Urothelium cell line (cell line): ENCODE results near the gene DYNLT2.

Experiments
- DNase-seq: peaks from one replicate; pipeline ENCODE4 v3.0.0; 2011; ENCODE audit warnings: low spot score, mixed read lengths
- FAIRE-seq: peaks from 2 replicates; lab custom pipeline; 2011; peaks lifted over from hg19 to GRCh38; lab: Jason Lieb, UNC

DYNLT2 gene

DNA sequence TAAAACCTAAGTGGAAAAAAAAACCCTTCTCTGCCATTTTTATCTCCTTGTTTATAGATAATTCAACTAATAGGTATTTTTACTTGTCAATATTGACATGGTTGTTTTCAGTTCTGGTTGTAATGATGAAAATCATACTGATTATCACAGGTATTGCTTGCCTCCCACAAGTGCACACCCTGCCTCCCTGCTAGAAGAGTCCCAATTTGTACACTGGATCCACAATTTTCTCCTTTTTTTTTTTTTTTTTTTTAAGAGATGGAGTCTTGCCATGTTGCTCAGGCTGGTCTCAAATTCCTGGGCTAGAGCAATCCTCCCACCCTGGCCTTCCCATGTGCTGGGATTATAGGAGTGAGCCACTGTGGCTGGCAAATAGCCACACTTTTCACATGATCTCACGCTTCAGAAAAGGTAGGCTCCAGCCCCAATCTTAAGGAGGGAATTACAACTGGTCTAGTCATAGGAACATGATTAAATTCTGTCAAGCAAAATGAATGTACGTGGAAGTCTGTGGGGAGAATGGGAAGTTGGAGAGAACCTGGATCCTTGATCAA, 12.3 kb downstream of the DYNLT2 start:
- DNase-seq, result no peak
- FAIRE-seq, result no peak

DNA sequence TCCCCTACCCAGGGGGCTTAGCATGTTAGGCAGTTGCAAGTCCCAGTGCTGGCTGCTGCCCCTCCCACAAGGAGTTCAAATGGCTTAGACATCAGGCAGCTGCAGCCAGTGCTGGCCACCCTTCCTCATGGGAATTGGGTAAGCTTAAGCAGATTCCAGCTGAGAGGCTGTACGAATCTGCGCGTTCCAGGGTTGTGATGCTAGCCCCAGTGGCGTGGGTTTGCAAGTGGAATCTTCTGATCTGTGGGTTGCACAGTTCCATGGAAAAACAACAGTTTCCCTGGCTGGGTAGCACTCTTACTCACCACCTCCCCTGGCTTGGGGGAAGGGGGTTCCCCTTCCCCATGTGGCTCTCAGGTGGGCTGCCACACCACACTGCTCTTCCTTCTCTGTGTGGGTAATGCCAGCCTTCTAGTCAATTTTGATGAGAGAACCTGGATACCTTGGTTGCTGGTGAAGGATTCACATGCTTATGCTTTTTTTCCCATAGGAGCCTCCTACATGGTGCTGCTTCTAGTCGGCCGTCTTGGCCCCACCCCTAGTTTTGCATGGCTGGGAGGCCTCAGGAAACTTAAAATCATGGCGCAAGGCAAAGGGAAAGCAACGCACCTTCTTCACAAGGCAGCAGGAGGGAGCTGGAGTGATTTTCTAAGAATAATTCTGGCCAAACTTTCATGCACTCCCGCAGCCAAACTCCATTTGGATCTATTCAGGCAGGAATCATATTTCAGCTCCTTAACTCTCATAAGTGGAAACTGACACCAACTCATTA, 13.0 kb downstream of the DYNLT2 start:
- FAIRE-seq (no peak), DNase-seq (no peak)

- no peak for DNase-seq
- no peak for FAIRE-seq
Measured at GRCh38 chr6:169729961-169730360, 21.4 kb downstream of the DYNLT2 start.

- FAIRE-seq (no peak), DNase-seq (no peak)
Measured at GRCh38 chr6:169726963-169727362, 24.4 kb downstream of the DYNLT2 start.

DNA sequence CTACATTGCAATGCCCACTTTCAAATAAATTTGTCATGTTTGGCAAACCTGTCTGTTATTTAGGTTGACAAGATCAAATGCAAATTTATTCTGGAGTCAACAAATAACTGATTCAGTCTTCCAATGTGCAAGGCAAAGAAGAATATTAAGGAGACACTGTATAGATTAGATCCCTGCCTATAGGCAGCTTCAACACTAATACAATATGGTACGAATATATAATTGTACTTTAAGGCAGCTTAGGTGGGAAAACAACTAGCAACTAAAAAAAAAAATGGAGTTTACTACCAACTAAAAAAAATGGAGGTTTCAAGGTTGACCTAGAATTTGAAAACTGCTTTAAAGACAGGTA, 25.3 kb downstream of the DYNLT2 start:
- FAIRE-seq, result no peak
- no peak for DNase-seq

GRCh38 chr6:169725125-169726048, 26.0 kb downstream of the DYNLT2 start:
- FAIRE-seq (no peak), DNase-seq (no peak)

- FAIRE-seq, result no peak
- peak; percentile 75 for DNase-seq
Measured at GRCh38 chr6:169724494-169725124, 26.8 kb downstream of the DYNLT2 start, which contains the start of gene PHF10. Gene PHF10 (minus strand): TSS chr6:169724500. CDS start chr6:169723931, 569 bp downstream.

GRCh38 chr6:169723991-169724493, 27.3 kb downstream of the DYNLT2 start:
- DNase-seq, result peak; percentile 68
- FAIRE-seq, result no peak

- peak; percentile 48 for DNase-seq
- no peak for FAIRE-seq
Measured at GRCh38 chr6:169723200-169723909, 28.0 kb downstream of the DYNLT2 start.

DNA sequence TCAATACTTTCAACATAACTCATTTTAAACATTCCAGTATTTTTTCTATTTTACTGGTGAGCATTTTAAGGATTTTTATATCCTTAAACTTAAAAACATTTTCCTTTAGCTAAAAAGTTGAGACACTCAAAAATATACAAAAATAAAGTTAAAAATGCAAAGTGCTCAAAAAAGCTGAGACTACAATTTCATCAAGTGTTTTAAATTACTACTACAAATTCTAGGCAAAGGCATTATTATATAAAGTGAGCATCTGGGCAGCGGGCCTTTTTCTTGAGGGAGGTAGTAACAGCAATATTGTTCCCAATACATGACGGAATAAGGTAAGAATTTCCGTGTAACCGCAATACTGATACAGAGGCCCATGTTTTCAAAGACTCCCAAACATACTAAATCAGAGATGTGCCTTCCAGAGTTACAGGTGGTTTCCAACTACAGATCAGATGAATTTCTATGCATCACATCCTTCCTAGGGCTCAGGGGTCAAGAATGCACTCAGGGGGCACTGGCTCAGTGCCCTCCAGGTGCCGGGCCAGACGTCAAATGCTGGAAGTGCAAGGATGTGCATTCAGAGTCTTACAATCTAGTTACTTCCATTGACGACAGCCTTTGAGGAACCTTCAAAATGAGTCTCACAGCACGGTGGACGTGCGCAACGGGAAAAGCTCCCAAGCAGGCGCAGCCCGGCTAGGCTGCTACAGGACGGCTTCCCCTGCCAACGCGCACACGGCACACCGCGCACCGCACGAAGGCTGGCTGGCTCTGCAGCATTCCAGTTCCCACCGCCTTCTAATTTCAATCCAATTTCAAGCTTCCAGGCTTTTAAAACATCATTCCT, 28.8 kb downstream of the DYNLT2 start:
- no peak for FAIRE-seq
- DNase-seq, result peak; percentile 61

DNA sequence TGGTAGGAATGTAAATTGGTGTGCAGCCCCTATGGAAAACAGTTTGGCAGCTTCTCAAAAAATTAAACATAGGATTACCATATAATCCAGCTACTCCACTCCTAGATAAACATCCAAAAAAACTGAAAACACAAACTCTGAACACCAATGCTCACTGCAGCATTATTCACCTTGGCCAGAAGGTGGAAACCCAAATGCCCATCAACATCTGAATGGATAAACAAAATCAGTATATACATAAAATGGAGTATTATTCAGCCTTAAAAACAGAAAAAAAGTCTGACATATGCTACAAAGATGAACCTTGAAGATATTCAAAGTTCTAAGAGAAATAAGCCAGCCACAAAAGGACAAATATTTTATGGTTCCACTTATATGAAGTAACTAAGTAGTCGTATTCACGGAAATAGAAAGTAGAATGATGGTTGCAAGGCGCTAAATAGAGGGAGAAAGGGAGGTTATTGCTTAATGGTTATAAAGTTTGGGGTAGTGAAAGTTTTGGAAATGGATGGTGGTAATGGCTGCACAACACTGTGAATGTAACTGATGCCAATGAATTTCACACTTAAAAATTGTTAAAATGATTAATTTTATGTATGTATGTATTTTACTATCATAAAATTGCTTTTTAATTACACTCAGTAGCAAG, 31.0 kb downstream of the DYNLT2 start:
- DNase-seq (no peak), FAIRE-seq (no peak)

DNA sequence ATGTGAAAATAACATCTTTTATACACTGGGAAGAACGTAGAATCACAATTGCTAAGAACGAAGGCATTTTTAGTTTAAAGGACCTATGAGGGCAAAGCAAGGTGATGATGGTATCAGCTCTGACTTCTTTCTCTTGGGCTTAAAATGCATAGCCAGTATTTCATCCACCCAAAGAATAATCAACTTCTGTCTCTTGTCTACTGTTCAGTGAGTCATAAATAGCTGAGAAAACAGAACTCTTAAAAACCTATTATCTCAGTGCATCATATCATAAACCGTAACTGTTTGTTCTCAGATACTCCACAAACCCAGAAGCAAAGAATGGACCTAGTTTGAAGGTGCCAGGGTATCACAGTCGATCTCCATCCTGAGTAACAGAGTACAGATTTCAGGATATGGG, 32.3 kb downstream of the DYNLT2 start:
- DNase-seq (no peak), FAIRE-seq (no peak)

GRCh38 chr6:169714595-169714994, 36.8 kb downstream of the DYNLT2 start:
- DNase-seq, result no peak
- FAIRE-seq, result no peak

GRCh38 chr6:169714178-169714577, 37.2 kb downstream of the DYNLT2 start:
- DNase-seq (no peak), FAIRE-seq (no peak)

- DNase-seq (no peak), FAIRE-seq (no peak)
Measured at GRCh38 chr6:169710009-169710408, 41.4 kb downstream of the DYNLT2 start.

- FAIRE-seq (no peak), DNase-seq (no peak)
Measured at GRCh38 chr6:169709293-169709692, 42.1 kb downstream of the DYNLT2 start.

- FAIRE-seq (no peak), DNase-seq (no peak)
Measured at GRCh38 chr6:169707772-169708171, 43.6 kb downstream of the DYNLT2 start.

- DNase-seq, result no peak
- no peak for FAIRE-seq
Measured at GRCh38 chr6:169702840-169703246, 48.5 kb downstream of the DYNLT2 start.
